OCI-LY7 (cell line): Measurements from ENCODE around the gene DAZL.

Experiments used
- CTCF ChIP-seq: fragments of 200-600 bp; sonication (generic); conservative IDR thresholded peaks from 2 replicates; pipeline ENCODE4 v1.5.1; 2014; ENCODE audit warnings: mild to moderate bottlenecking, antibody characterized with exemption, low read length, moderate library complexity, mixed read lengths
- EZH2phosphoT487 ChIP-seq: fragments of 200-600 bp; sonication (generic); IDR thresholded peaks from 2 replicates; pipeline ENCODE4 v1.6.1; 2018; ENCODE audit warnings: low read depth, borderline replicate concordance, mild to moderate bottlenecking, mixed run types, antibody characterized with exemption, low read length, moderate library complexity, mixed read lengths

- no peak for TF ChIP-seq CTCF
- no peak for TF ChIP-seq EZH2phosphoT487
Measured at GRCh38 chr3:16605966-16606365, 743 bp upstream of the DAZL start.
